Measurements from ENCODE around the gene DOK7. TPM values are rescaled to one million over a fixed set of nuclear protein-coding genes. Genes with fewer than 3 reads are reported as not detected.

DOK7 gene
- total RNA-seq, 2 donors from 2014 or later = 8.8 to 36.7 TPM

DNA sequence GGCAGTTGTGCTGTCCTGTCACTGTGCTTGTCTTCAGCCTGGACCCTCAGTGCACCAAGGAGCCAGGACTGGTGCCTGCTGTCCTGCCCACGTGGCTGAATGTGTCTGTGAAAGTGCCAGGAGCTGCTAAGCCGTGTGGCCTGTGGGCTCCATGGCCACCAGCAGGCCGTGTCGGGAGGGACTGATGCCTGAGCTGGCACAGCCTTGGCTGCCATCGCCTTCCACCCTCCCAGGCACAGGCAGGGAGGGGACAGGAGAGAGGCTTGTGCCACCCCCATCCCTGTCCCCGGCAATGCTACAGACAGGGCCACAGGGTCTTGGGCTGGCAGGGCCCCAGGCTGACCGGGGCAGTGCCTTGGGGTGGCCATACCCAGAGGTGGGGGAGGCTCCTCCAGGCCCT lies 24.8 kb downstream of the DOK7 start:
- H3K4me3 ChIP-seq = no peak overlapping the region
- no peak for ATAC-seq (ENCODE audit: insufficient number of reproducible peaks, low FRiP score, low read depth)
- H3K4me1 ChIP-seq (ENCODE audit: control insufficient read depth in 1 of 2, low read depth in 2 of 2) = peaks cover 7 to 22% of the 10 kb centered on the region in 2 donors
- H3K36me3 ChIP-seq = peaks cover 4% of the 10 kb centered on the region
- no peak overlapping the region for H3K27ac ChIP-seq
- no peak for TF ChIP-seq CTCF (IDR thresholded peaks at IDR 0.05)
- no peaks in the 10 kb centered on the region for H3K27me3 ChIP-seq (replicated peaks; ENCODE audit: insufficient read depth)
- no peak for DNase-seq (ENCODE audit: low spot score)
- no peaks in the 10 kb centered on the region for H3K9me3 ChIP-seq

DNA sequence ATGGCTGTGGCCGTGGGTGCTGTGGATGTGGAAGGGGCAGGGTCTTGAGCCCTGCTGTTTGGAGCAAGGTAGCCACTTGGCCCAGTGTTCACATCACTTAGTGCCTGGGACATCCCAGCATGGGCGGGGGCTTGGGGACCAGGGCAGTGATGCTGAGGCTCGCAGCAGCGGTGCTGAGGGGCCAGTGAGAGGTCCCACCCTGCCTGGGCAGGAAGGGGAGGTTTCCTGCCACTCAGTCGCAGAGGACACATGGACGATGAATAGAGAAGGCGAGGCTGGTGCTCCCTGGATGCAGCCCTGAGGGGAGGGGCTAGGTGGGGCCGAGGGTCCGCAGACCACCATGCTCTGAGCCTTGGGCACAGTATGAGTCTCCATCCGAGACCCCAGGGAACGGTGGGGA lies 25.7 kb downstream of the DOK7 start:
- no peak for TF ChIP-seq CTCF (IDR thresholded peaks at IDR 0.05)
- H3K27me3 ChIP-seq (replicated peaks; ENCODE audit: insufficient read depth) = no peaks in the 10 kb centered on the region

DNA sequence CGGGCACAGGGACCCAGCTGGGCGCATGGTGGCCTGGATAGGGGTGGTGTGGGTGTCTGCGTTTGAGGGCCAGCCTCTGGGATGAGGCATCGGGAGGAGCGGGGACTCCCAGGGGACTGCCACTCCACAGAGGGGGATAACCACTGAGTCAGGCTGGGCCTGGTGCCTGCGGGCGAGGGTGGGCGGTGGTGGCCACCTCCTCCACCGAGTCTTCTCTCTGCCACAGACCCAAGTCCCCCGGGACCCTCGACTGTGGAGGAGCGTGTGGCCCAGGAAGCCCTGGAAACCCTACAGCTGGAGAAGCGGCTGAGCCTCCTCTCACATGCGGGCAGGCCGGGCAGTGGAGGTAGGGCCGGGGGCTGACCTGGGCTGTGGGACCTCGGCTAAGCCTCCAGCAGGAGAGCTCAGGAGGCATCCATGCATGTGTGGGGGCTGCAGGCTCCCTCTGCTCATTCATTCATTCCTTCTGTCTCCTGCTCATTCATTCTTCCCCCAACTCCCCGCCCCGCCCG lies 26.4 kb downstream of the DOK7 start:
- no peaks in the 10 kb centered on the region for H3K9me3 ChIP-seq
- no peak for DNase-seq (ENCODE audit: low spot score)
- no peaks in the 10 kb centered on the region for H3K27me3 ChIP-seq (replicated peaks; ENCODE audit: insufficient read depth)
- no peak for ATAC-seq (ENCODE audit: insufficient number of reproducible peaks, low FRiP score, low read depth)
- no peak for TF ChIP-seq CTCF (IDR thresholded peaks at IDR 0.05)
- peaks cover 4% of the 10 kb centered on the region for H3K36me3 ChIP-seq
- H3K4me1 ChIP-seq (ENCODE audit: control insufficient read depth in 1 of 2, low read depth in 2 of 2) = peaks cover 4 to 12% of the 10 kb centered on the region in 2 donors
- no peak overlapping the region for H3K27ac ChIP-seq
- H3K4me3 ChIP-seq = no peak overlapping the region

More for the DNA sequence above, 25.7 kb downstream of the DOK7 start:
- Histone ChIP-seq H3K27ac (no peak overlapping the region), H3K4me1 (ENCODE audit: control insufficient read depth in 1 of 2, low read depth in 2 of 2) (peaks cover 6 to 19% of the 10 kb centered on the region in 2 donors), H3K36me3 (peaks cover 4% of the 10 kb centered on the region), H3K4me3 (no peak overlapping the region), H3K9me3 (no peaks in the 10 kb centered on the region)
- DNase-seq (ENCODE audit: low spot score) (no peak), ATAC-seq (ENCODE audit: insufficient number of reproducible peaks, low FRiP score, low read depth) (no peak)

- peaks cover 4% of the 10 kb centered on the region for H3K36me3 ChIP-seq
- no peak for DNase-seq (ENCODE audit: low spot score)
- TF ChIP-seq CTCF (IDR thresholded peaks at IDR 0.05) = no peak
- no peak for ATAC-seq (ENCODE audit: insufficient number of reproducible peaks, low FRiP score, low read depth)
- H3K27ac ChIP-seq = no peak overlapping the region
- no peaks in the 10 kb centered on the region for H3K9me3 ChIP-seq
- no peaks in the 10 kb centered on the region for H3K4me1 ChIP-seq (ENCODE audit: control insufficient read depth in 1 of 2, low read depth in 2 of 2)
- H3K4me3 ChIP-seq = no peak overlapping the region
- no peaks in the 10 kb centered on the region for H3K27me3 ChIP-seq (replicated peaks; ENCODE audit: insufficient read depth)
Measured at GRCh38 chr4:3491681-3492405, 28.7 kb downstream of the DOK7 start.

GRCh38 chr4:3492741-3493719 lies 29.9 kb downstream of the DOK7 start:
- H3K27me3 ChIP-seq (replicated peaks; ENCODE audit: insufficient read depth) = no peaks in the 10 kb centered on the region
- ATAC-seq (ENCODE audit: insufficient number of reproducible peaks, low FRiP score, low read depth) = no peak
- H3K9me3 ChIP-seq = no peaks in the 10 kb centered on the region

More at GRCh38 chr4:3492741-3493719, 29.9 kb downstream of the DOK7 start:
- Histone ChIP-seq H3K4me3 (no peak overlapping the region), H3K36me3 (peaks cover 4% of the 10 kb centered on the region), H3K27ac (no peak overlapping the region), H3K4me1 (ENCODE audit: control insufficient read depth in 1 of 2, low read depth in 2 of 2) (no peaks in the 10 kb centered on the region)
- TF ChIP-seq CTCF (IDR thresholded peaks at IDR 0.05) = no peak
- DNase-seq (ENCODE audit: low spot score) = no peak
